ENCODE measurements around the gene SCG3.

SCG3 gene

GRCh38 chr15:51696566-51696965 is 15.3 kb downstream of the SCG3 start:
- H3K9ac ChIP-seq (ENCODE audit: low read length): no peak overlapping the region
- no peaks in the 10 kb centered on the region for H3K9me3 ChIP-seq (ENCODE audit: low read length)
- H2AFZ ChIP-seq (ENCODE audit: low read length): no peak overlapping the region
- H4K20me1 ChIP-seq (ENCODE audit: insufficient read depth, low read length): no peaks in the 10 kb centered on the region
- no peak overlapping the region for H3K4me3 ChIP-seq (ENCODE audit: low read depth, low read length, poor library complexity, severe bottlenecking)
- no peak overlapping the region for H3K4me2 ChIP-seq (ENCODE audit: low read length)
- no peaks in the 10 kb centered on the region for H3K36me3 ChIP-seq (ENCODE audit: insufficient read depth, low read length)
- no peak for TF ChIP-seq EZH2 (IDR thresholded peaks at IDR 0.05; ENCODE audit: borderline replicate concordance, low read length)
- TF ChIP-seq, protein P1, sequence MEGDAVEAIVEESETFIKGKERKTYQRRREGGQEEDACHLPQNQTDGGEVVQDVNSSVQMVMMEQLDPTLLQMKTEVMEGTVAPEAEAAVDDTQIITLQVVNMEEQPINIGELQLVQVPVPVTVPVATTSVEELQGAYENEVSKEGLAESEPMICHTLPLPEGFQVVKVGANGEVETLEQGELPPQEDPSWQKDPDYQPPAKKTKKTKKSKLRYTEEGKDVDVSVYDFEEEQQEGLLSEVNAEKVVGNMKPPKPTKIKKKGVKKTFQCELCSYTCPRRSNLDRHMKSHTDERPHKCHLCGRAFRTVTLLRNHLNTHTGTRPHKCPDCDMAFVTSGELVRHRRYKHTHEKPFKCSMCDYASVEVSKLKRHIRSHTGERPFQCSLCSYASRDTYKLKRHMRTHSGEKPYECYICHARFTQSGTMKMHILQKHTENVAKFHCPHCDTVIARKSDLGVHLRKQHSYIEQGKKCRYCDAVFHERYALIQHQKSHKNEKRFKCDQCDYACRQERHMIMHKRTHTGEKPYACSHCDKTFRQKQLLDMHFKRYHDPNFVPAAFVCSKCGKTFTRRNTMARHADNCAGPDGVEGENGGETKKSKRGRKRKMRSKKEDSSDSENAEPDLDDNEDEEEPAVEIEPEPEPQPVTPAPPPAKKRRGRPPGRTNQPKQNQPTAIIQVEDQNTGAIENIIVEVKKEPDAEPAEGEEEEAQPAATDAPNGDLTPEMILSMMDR (IDR thresholded peaks at IDR 0.05; ENCODE audit: low read length): no peak
- no peaks in the 10 kb centered on the region for H3K79me2 ChIP-seq (ENCODE audit: insufficient read depth, low read length)
- H3K4me1 ChIP-seq (ENCODE audit: insufficient read depth, low read length, severe bottlenecking): no peaks in the 10 kb centered on the region
- no peaks in the 10 kb centered on the region for H3K27me3 ChIP-seq (ENCODE audit: insufficient read depth, low read length)
- H3K9me2 ChIP-seq (ENCODE audit: low read depth, low read length): no peaks in the 10 kb centered on the region
- H3F3A ChIP-seq (ENCODE audit: insufficient read depth, low read length): no peaks in the 10 kb centered on the region
- H3K27ac ChIP-seq (ENCODE audit: low read depth, low read length, poor library complexity, severe bottlenecking): no peak overlapping the region

DNA sequence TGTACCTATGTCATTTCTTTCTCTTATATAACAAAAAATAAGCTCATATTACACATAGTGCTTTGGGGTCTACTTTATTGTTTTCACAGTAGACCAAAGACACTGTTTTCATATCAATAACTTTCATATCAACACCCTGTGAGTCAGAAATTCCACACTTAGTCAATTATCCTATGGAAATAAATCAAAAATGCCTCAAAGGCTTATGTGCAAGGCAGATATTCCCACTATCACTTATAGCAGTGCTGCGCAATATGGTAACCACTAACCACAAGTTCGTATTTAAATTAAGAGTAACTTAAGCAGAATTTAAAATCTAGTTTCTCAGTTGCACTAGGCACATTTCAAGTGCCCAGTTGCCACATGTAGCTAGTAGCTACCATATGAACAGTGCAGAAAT is 15.9 kb downstream of the SCG3 start:
- TF ChIP-seq EZH2 (IDR thresholded peaks at IDR 0.05; ENCODE audit: borderline replicate concordance, low read length): no peak
- TF ChIP-seq, protein P1 (IDR thresholded peaks at IDR 0.05; ENCODE audit: low read length): no peak
- Histone ChIP-seq H3K4me3 (ENCODE audit: low read depth, low read length, poor library complexity, severe bottlenecking) (no peak overlapping the region), H3K9me3 (ENCODE audit: low read length) (no peaks in the 10 kb centered on the region), H3K79me2 (ENCODE audit: insufficient read depth, low read length) (no peaks in the 10 kb centered on the region), H2AFZ (ENCODE audit: low read length) (no peak overlapping the region), H3K27me3 (ENCODE audit: insufficient read depth, low read length) (no peaks in the 10 kb centered on the region), H3K4me1 (ENCODE audit: insufficient read depth, low read length, severe bottlenecking) (no peaks in the 10 kb centered on the region), H3K4me2 (ENCODE audit: low read length) (no peak overlapping the region), H3K9ac (ENCODE audit: low read length) (no peak overlapping the region), H4K20me1 (ENCODE audit: insufficient read depth, low read length) (no peaks in the 10 kb centered on the region), H3K27ac (ENCODE audit: low read depth, low read length, poor library complexity, severe bottlenecking) (no peak overlapping the region), H3K36me3 (ENCODE audit: insufficient read depth, low read length) (no peaks in the 10 kb centered on the region), H3K9me2 (ENCODE audit: low read depth, low read length) (no peaks in the 10 kb centered on the region), H3F3A (ENCODE audit: insufficient read depth, low read length) (no peaks in the 10 kb centered on the region)

- H3K27ac ChIP-seq (ENCODE audit: low read depth, low read length, poor library complexity, severe bottlenecking): no peak overlapping the region
- H3F3A ChIP-seq (ENCODE audit: insufficient read depth, low read length): no peaks in the 10 kb centered on the region
- H3K27me3 ChIP-seq (ENCODE audit: insufficient read depth, low read length): 0 out of 2 replicates have a peak, but pooled peaks cover 4% of the 10 kb centered on the region
- no peak overlapping the region for H3K4me3 ChIP-seq (ENCODE audit: low read depth, low read length, poor library complexity, severe bottlenecking)
- no peaks in the 10 kb centered on the region for H4K20me1 ChIP-seq (ENCODE audit: insufficient read depth, low read length)
- no peak overlapping the region for H3K4me2 ChIP-seq (ENCODE audit: low read length)
- no peaks in the 10 kb centered on the region for H3K9me2 ChIP-seq (ENCODE audit: low read depth, low read length)
- H3K79me2 ChIP-seq (ENCODE audit: insufficient read depth, low read length): no peaks in the 10 kb centered on the region
- TF ChIP-seq EZH2 (IDR thresholded peaks at IDR 0.05; ENCODE audit: borderline replicate concordance, low read length): no peak
- TF ChIP-seq, protein P1 (IDR thresholded peaks at IDR 0.05; ENCODE audit: low read length): no peak
- H2AFZ ChIP-seq (ENCODE audit: low read length): no peak overlapping the region
- H3K4me1 ChIP-seq (ENCODE audit: insufficient read depth, low read length, severe bottlenecking): no peaks in the 10 kb centered on the region
- H3K9me3 ChIP-seq (ENCODE audit: low read length): no peaks in the 10 kb centered on the region
- no peak overlapping the region for H3K9ac ChIP-seq (ENCODE audit: low read length)
- H3K36me3 ChIP-seq (ENCODE audit: insufficient read depth, low read length): no peaks in the 10 kb centered on the region
These were observed 18.1 kb downstream of the SCG3 start for GRCh38 chr15:51699373-51699772.
